Endothelial cell of umbilical vein (primary cell): ENCODE data around the gene SPPL2B. TPM values are rescaled to one million over a fixed set of nuclear protein-coding genes. Genes with fewer than 3 reads are reported as not detected.

Experiments
- BruUV-seq: library from RNA; stranded (reverse); fragments of 400-500 nt; replicated peaks from 2 replicates; lab custom pipeline; 2021; lab: Mats Ljungman, UMichigan
- CTCF ChIA-PET: fragments of 300-600, 350-600 bp; sonication (Branson Sonifier 250); formaldehyde crosslinking; loops from one replicate; lab custom pipeline; 2021; ENCODE audit warnings: antibody characterized with exemption, inconsistent platforms; lab: Charles Lee
- POLR2A ChIA-PET: fragments of 300-600, 350-600 bp; sonication (Branson Sonifier 250); formaldehyde crosslinking; loops from one replicate; lab custom pipeline; 2021; ENCODE audit warnings: antibody characterized with exemption, inconsistent platforms; lab: Charles Lee
- DNase-seq: peaks from one replicate; pipeline ENCODE4 v3.0.0-alpha.2; 2011; ENCODE audit warnings: low read depth, low spot score
- FAIRE-seq: peaks from 2 replicates; lab custom pipeline; 2011; peaks lifted over from hg19 to GRCh38; lab: Jason Lieb, UNC
- H2AFZ ChIP-seq: 2 replicates; pipeline ENCODE4 v1.6.0; 2012; ENCODE audit warnings: low read depth, low read length, control low read depth, inconsistent platforms
- H3K27ac ChIP-seq: 2 replicates; pipeline ENCODE4 v1.5.1; 2011; ENCODE audit warnings: low read depth, mild to moderate bottlenecking, control low read depth, low read length, moderate library complexity; ENCODE audit not compliant: insufficient read depth
- H3K27me3 ChIP-seq, 2 experiments: 2 replicates each; pipeline versions ENCODE4 v1.6.0 to v1.6.1; 2011; ENCODE audit warnings: low read length in 2 of 2, mixed read lengths in 1 of 2; ENCODE audit not compliant: control insufficient read depth in 2 of 2, insufficient read depth in 2 of 2
- H3K36me3 ChIP-seq, 2 experiments: 2 replicates in 1 of 2; 3 replicates in 1 of 2; pipeline ENCODE4 v1.5.1; 2011; ENCODE audit warnings: low read length in 2 of 2, mild to moderate bottlenecking in 1 of 2, moderate library complexity in 1 of 2; ENCODE audit not compliant: control insufficient read depth in 2 of 2, insufficient read depth in 2 of 2; ENCODE audit errors: extremely low read depth in 1 of 2
- H3K4me1 ChIP-seq: 3 replicates; pipeline ENCODE4 v1.5.1; 2011; ENCODE audit warnings: mild to moderate bottlenecking, low read length; ENCODE audit not compliant: control insufficient read depth, insufficient read depth; ENCODE audit errors: extremely low read depth
- H3K4me2 ChIP-seq: 2 replicates; pipeline ENCODE4 v1.6.1; 2011; ENCODE audit warnings: low read length, control low read depth, mixed read lengths; ENCODE audit not compliant: insufficient read depth
- H3K4me3 ChIP-seq, 3 experiments: fragments of 200-600 bp in 1 of 3; sonication (generic), shearing (Covaris generic) in 1 of 3; replicated peaks in 1 of 3; 2 replicates each; pipeline ENCODE4 v1.5.1; 2011 to 2016; ENCODE audit warnings: control low read depth in 3 of 3, low read length in 3 of 3, mild to moderate bottlenecking in 2 of 3, inconsistent platforms in 1 of 3, low read depth in 1 of 3, moderate library complexity in 1 of 3; ENCODE audit not compliant: insufficient read depth in 1 of 3
- H3K79me2 ChIP-seq: 2 replicates; pipeline ENCODE4 v1.6.0; 2012; ENCODE audit warnings: low read length, inconsistent platforms; ENCODE audit not compliant: control insufficient read depth, insufficient read depth
- H3K9ac ChIP-seq: replicated peaks from 2 replicates; pipeline ENCODE3; 2011; ENCODE audit warnings: low read length, control low read depth; ENCODE audit not compliant: insufficient read depth; ENCODE audit errors: extremely low read depth
- H3K9me1 ChIP-seq: replicated peaks from 3 replicates; pipeline ENCODE4 v1.6.0; 2011; ENCODE audit warnings: mild to moderate bottlenecking, low read length; ENCODE audit not compliant: control insufficient read depth, insufficient read depth; ENCODE audit errors: extremely low read depth
- H3K9me3 ChIP-seq: replicated peaks from 2 replicates; pipeline ENCODE4 v1.5.1; 2012; ENCODE audit warnings: low read length, inconsistent platforms; ENCODE audit not compliant: control insufficient read depth, insufficient read depth
- H4K20me1 ChIP-seq: replicated peaks from 2 replicates; pipeline ENCODE3; 2011; ENCODE audit warnings: mild to moderate bottlenecking, low read length; ENCODE audit not compliant: control insufficient read depth, insufficient read depth; ENCODE audit errors: extremely low read depth
- CTCF ChIP-seq, 2 donors: IDR thresholded peaks; 1 replicate in 1 of 2; 2 replicates in 1 of 2; pipeline ENCODE4 v1.5.1; 2011; ENCODE audit warnings: low read length in 2 of 2, mild to moderate bottlenecking in 2 of 2, moderate library complexity in 2 of 2, control low read depth in 1 of 2, inconsistent platforms in 1 of 2, low read depth in 1 of 2; ENCODE audit not compliant: insufficient read depth in 1 of 2; ENCODE audit errors: extremely low read depth in 1 of 2
- EZH2 ChIP-seq: IDR thresholded peaks from 2 replicates; pipeline ENCODE4 v1.6.1; 2012; ENCODE audit warnings: borderline replicate concordance, low read depth, mild to moderate bottlenecking, moderate library complexity, low read length, inconsistent platforms; ENCODE audit not compliant: severe bottlenecking
- FOS ChIP-seq: IDR thresholded peaks from 2 replicates; pipeline ENCODE4 v1.6.1; 2011; ENCODE audit warnings: mild to moderate bottlenecking, low read length, moderate library complexity, borderline replicate concordance; ENCODE audit not compliant: insufficient read depth
- GATA2 ChIP-seq: IDR thresholded peaks from 2 replicates; pipeline ENCODE4 v1.7.0; 2011; ENCODE audit warnings: low read depth, mild to moderate bottlenecking, moderate library complexity, mixed read lengths, low read length; ENCODE audit not compliant: insufficient read length, insufficient read depth
- JUN ChIP-seq: IDR thresholded peaks from 2 replicates; pipeline ENCODE4 v1.6.1; 2011; ENCODE audit warnings: borderline replicate concordance, low read depth; ENCODE audit not compliant: insufficient read length, insufficient read depth
- MAX ChIP-seq: IDR thresholded peaks from 2 replicates; pipeline ENCODE4 v1.6.1; 2011; ENCODE audit not compliant: insufficient read depth, insufficient read length
- MYC ChIP-seq: IDR thresholded peaks from one replicate; pipeline ENCODE4 v1.6.1; 2011; ENCODE audit warnings: mild to moderate bottlenecking, low read depth, low read length
- POLR2A ChIP-seq: IDR thresholded peaks from 2 replicates; pipeline ENCODE4 v1.6.1; 2012; ENCODE audit warnings: low read depth, mild to moderate bottlenecking, control low read depth, low read length
- POLR2AphosphoS5 ChIP-seq: IDR thresholded peaks from 2 replicates; pipeline ENCODE4 v1.6.1; 2012; ENCODE audit warnings: low read depth, mild to moderate bottlenecking, control low read depth, low read length, moderate library complexity; ENCODE audit not compliant: insufficient read depth
- dilution Hi-C: fragments of 300-500 bp; cut with MboI; formaldehyde crosslinking; loops from one replicate; pipeline ENCODE4 v1.15.0; 2019; ENCODE audit warnings: low sequenced_read_pairs; ENCODE audit not compliant: extremely low pct_ligation_motif_present
- intact Hi-C: fragments of 100-400 bp; cut with micrococcal nuclease; formaldehyde crosslinking; loops from one replicate; pipeline ENCODE4 v1.10.0; 2022
- polyA plus RNA-seq, 4 experiments: library from polyadenylated mRNA; depleted of rRNA in 3 of 4; stranded (reverse) in 3 of 4; unstranded in 1 of 4; fragments of >200 nt; gene quantifications; 2 replicates each; pipeline versions ENCODE4 v1.2.1 to v1.2.3, GENCODE V29; 2011 to 2012; ENCODE audit warnings: missing spikeins in 1 of 4
- total RNA-seq: library from RNA; stranded (reverse); gene quantifications from 2 replicates; pipeline ENCODE4 v1.2.3, GENCODE V29; 2021

Gene SPPL2B
- total and polyA plus RNA-seq, 2 donors (not counting 3 experiments of a cell fraction or from before 2014, with no cell fraction given) = 60.7 to 62.7 TPM

GRCh38 chr19:2341244-2341751 lies 12.8 kb downstream of the SPPL2B start:
- TF ChIP-seq CTCF (IDR thresholded peaks at IDR 0.05; ENCODE audit: extremely low read depth in 1 of 2, insufficient read depth in 1 of 2, low read depth in 1 of 2, low read length in 2 of 2) = no peak
- no peak for TF ChIP-seq MAX
- Histone ChIP-seq H4K20me1 (no peaks in the 10 kb centered on the region), H3K27me3 (no peaks in the 10 kb centered on the region), H3K4me1 (no peaks in the 10 kb centered on the region), H3K27ac (no peak overlapping the region), H3K9me1 (no peaks in the 10 kb centered on the region), H3K9ac (no peak overlapping the region), H2AFZ (no peak overlapping the region), H3K4me2 (no peak overlapping the region), H3K36me3 (peaks cover 0 to 3% of the 10 kb centered on the region in 2 experiments), H3K4me3 (no peak overlapping the region), H3K9me3 (no peaks in the 10 kb centered on the region), H3K79me2 (no peaks in the 10 kb centered on the region)
- ChIA-PET CTCF (no interaction called here), POLR2A (no interaction called here)
- intact Hi-C loops (no loop called here), dilution Hi-C loops (no loop called here)
- BruUV-seq = no TSS peak
- no peak for DNase-seq
- no peak for FAIRE-seq

GRCh38 chr19:2341982-2342381 lies 13.5 kb downstream of the SPPL2B start:
- dilution Hi-C loops = no loop called here
- CTCF ChIA-PET = no interaction called here
- Histone ChIP-seq H3K9ac (no peak overlapping the region), H3K27me3 (no peaks in the 10 kb centered on the region), H3K4me3 (no peak overlapping the region), H3K9me3 (no peaks in the 10 kb centered on the region), H3K4me1 (no peaks in the 10 kb centered on the region), H4K20me1 (no peaks in the 10 kb centered on the region), H3K4me2 (no peak overlapping the region), H3K36me3 (peaks cover 0 to 3% of the 10 kb centered on the region in 2 experiments), H3K79me2 (no peaks in the 10 kb centered on the region), H3K27ac (no peak overlapping the region), H2AFZ (no peak overlapping the region), H3K9me1 (no peaks in the 10 kb centered on the region)
- TF ChIP-seq EZH2 = no peak
- TF ChIP-seq GATA2 = no peak
- no peak for TF ChIP-seq POLR2AphosphoS5
- no peak for TF ChIP-seq CTCF (IDR thresholded peaks at IDR 0.05; ENCODE audit: extremely low read depth in 1 of 2, insufficient read depth in 1 of 2, low read depth in 1 of 2, low read length in 2 of 2)
- no peak for TF ChIP-seq POLR2A
- no peak for TF ChIP-seq MAX
- no peak for TF ChIP-seq JUN
- no peak for TF ChIP-seq MYC
- no peak for TF ChIP-seq FOS
- intact Hi-C loops = no loop called here
- no TSS peak for BruUV-seq
- FAIRE-seq (no peak), DNase-seq (no peak)
- POLR2A ChIA-PET = no interaction called here
